HG02973 (cell line): Measurements from ENCODE around the gene NEGR1.

Experiments
- ATAC-seq: cut with Tn5 transposase; IDR thresholded peaks from one replicate; pipeline ENCODE4 v1.9.1; 2021; ENCODE audit warnings: moderate library complexity; ENCODE audit not compliant: unreplicated experiment

NEGR1 gene

GRCh38 chr1:71509051-71509595, 773.2 kb downstream of the NEGR1 start:
- no peak for ATAC-seq

- no peak for ATAC-seq
Measured at GRCh38 chr1:71502006-71502405, 780.3 kb downstream of the NEGR1 start.

- no peak for ATAC-seq
Measured at GRCh38 chr1:71498542-71498941, 783.8 kb downstream of the NEGR1 start.

- ATAC-seq: no peak
Measured at GRCh38 chr1:71494163-71494562, 788.2 kb downstream of the NEGR1 start.

- ATAC-seq: no peak
Measured at GRCh38 chr1:71492298-71493041, 789.9 kb downstream of the NEGR1 start.

GRCh38 chr1:71490432-71490831, 791.9 kb downstream of the NEGR1 start:
- no peak for ATAC-seq

GRCh38 chr1:71488555-71489252, 793.6 kb downstream of the NEGR1 start:
- ATAC-seq: no peak

- no peak for ATAC-seq
Measured at GRCh38 chr1:71473331-71473730, 809.0 kb downstream of the NEGR1 start.

- ATAC-seq: no peak
Measured at GRCh38 chr1:71465093-71465492, 817.2 kb downstream of the NEGR1 start.

- no peak for ATAC-seq
Measured at GRCh38 chr1:71464016-71464415, 818.3 kb downstream of the NEGR1 start.

GRCh38 chr1:71463144-71463543, 819.2 kb downstream of the NEGR1 start:
- ATAC-seq: no peak

- no peak for ATAC-seq
Measured at GRCh38 chr1:71462247-71462646, 820.1 kb downstream of the NEGR1 start.

GRCh38 chr1:71461416-71461815, 820.9 kb downstream of the NEGR1 start:
- ATAC-seq: no peak

GRCh38 chr1:71448444-71448843, 833.9 kb downstream of the NEGR1 start:
- ATAC-seq: no peak

- ATAC-seq: no peak
Measured at GRCh38 chr1:71438626-71439025, 843.7 kb downstream of the NEGR1 start.

GRCh38 chr1:71435951-71436350, 846.4 kb downstream of the NEGR1 start:
- no peak for ATAC-seq

- no peak for ATAC-seq
Measured at GRCh38 chr1:71434240-71434639, 848.1 kb downstream of the NEGR1 start.

- no peak for ATAC-seq
Measured at GRCh38 chr1:71428029-71428428, 854.3 kb downstream of the NEGR1 start.

GRCh38 chr1:71427066-71427465, 855.3 kb downstream of the NEGR1 start:
- no peak for ATAC-seq

GRCh38 chr1:71424536-71424935, 857.8 kb downstream of the NEGR1 start:
- no peak for ATAC-seq

- ATAC-seq: no peak
Measured at GRCh38 chr1:71422221-71422620, 860.1 kb downstream of the NEGR1 start.

- ATAC-seq: no peak
Measured at GRCh38 chr1:71417421-71417820, 864.9 kb downstream of the NEGR1 start.
